Measurements from ENCODE around the gene ELK1. TPM values are rescaled to one million over a fixed set of nuclear protein-coding genes. Genes with fewer than 3 reads are reported as not detected.

ELK1 gene
- total RNA-seq, 1 experiment from 2014 or later, result 22.0 TPM

GRCh38 chrX:47638816-47639215 lies 11.5 kb downstream of the ELK1 start:
- no TSS peak for BruUV-seq (replicated peaks)
- H2AFZ ChIP-seq, result no peak overlapping the region
- CTCF ChIA-PET, result no interaction called here
- no peak overlapping the region for H3K4me2 ChIP-seq
- H3K79me2 ChIP-seq (ENCODE audit: low read depth), result no peaks in the 10 kb centered on the region
- intact Hi-C loops (cut with micrococcal nuclease; ENCODE audit: unreplicated experiment), result no loop called here
- no peaks in the 10 kb centered on the region for H3K27me3 ChIP-seq (ENCODE audit: insufficient read depth, low read depth)
- H3K4me3 ChIP-seq, result no peak overlapping the region
- H3K9me3 ChIP-seq (ENCODE audit: insufficient read depth, low read depth), result no peaks in the 10 kb centered on the region
- POLR2A ChIA-PET (ENCODE audit: unreplicated experiment), result no interaction called here
- H3K36me3 ChIP-seq (ENCODE audit: low read depth), result no peaks in the 10 kb centered on the region
- no peaks in the 10 kb centered on the region for H3K9me2 ChIP-seq (ENCODE audit: insufficient read depth)
- TF ChIP-seq EZH2 (IDR thresholded peaks at IDR 0.05; ENCODE audit: low read depth) (no peak), CTCF (conservative IDR thresholded peaks at IDR 0.05) (no peak)
- H3K27ac ChIP-seq, result no peak overlapping the region
- no peak for DNase-seq
- no peaks in the 10 kb centered on the region for H3K4me1 ChIP-seq (replicated peaks; ENCODE audit: insufficient read depth)
- no peaks in the 10 kb centered on the region for H3F3A ChIP-seq (ENCODE audit: insufficient read depth, low read depth)
- H4K20me1 ChIP-seq (ENCODE audit: insufficient read depth), result no peaks in the 10 kb centered on the region

DNA sequence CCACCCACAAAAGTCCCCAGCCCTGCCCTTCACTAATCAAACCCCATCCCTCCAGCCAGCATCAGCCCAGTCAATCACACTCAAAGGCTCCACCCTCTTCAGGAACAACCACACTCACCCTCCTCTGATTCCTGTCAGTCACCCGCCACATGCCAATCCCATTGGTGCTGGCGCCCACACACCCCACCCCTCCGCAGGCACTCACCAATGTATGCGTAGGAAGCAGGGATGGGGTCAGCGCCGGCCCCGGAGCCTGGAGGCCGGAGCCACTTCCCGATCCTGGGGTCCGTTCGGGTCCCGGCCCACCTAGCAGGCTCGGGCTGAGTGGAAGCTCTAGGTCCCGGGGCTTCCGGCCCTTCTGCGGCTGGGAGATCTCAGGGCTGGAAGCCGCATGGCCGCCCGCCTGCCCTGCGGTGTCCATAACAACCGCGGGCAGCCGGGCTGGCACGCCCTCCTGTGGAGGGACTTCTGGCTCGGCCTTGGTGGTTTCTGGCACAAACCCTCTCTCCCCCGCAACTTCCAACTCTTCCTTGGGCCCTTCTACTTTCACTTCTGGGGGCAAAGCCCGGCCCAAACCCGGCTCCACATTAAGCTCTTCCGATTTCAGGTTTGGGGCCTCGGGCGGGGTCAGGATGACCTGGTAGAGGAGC lies 12.7 kb downstream of the ELK1 start:
- no peaks in the 10 kb centered on the region for H3K9me3 ChIP-seq (ENCODE audit: insufficient read depth, low read depth)
- H3K79me2 ChIP-seq (ENCODE audit: low read depth), result no peaks in the 10 kb centered on the region
- H3K36me3 ChIP-seq (ENCODE audit: low read depth), result no peaks in the 10 kb centered on the region
- no peaks in the 10 kb centered on the region for H3F3A ChIP-seq (ENCODE audit: insufficient read depth, low read depth)
- no peak overlapping the region for H2AFZ ChIP-seq
- no peak overlapping the region for H3K4me3 ChIP-seq
- intact Hi-C loops (cut with micrococcal nuclease; ENCODE audit: unreplicated experiment), result no loop called here
- H3K9me2 ChIP-seq (ENCODE audit: insufficient read depth), result no peaks in the 10 kb centered on the region
- no TSS peak for BruUV-seq (replicated peaks)
- TF ChIP-seq CTCF (conservative IDR thresholded peaks at IDR 0.05) (no peak), EZH2 (IDR thresholded peaks at IDR 0.05; ENCODE audit: low read depth) (no peak)
- ChIA-PET POLR2A (ENCODE audit: unreplicated experiment) (no interaction called here), CTCF (no interaction called here)
- no peaks in the 10 kb centered on the region for H3K27me3 ChIP-seq (ENCODE audit: insufficient read depth, low read depth)
- H3K4me2 ChIP-seq, result no peak overlapping the region
- no peaks in the 10 kb centered on the region for H3K4me1 ChIP-seq (replicated peaks; ENCODE audit: insufficient read depth)
- no peak for DNase-seq
- no peaks in the 10 kb centered on the region for H4K20me1 ChIP-seq (ENCODE audit: insufficient read depth)
- no peak overlapping the region for H3K27ac ChIP-seq

DNA sequence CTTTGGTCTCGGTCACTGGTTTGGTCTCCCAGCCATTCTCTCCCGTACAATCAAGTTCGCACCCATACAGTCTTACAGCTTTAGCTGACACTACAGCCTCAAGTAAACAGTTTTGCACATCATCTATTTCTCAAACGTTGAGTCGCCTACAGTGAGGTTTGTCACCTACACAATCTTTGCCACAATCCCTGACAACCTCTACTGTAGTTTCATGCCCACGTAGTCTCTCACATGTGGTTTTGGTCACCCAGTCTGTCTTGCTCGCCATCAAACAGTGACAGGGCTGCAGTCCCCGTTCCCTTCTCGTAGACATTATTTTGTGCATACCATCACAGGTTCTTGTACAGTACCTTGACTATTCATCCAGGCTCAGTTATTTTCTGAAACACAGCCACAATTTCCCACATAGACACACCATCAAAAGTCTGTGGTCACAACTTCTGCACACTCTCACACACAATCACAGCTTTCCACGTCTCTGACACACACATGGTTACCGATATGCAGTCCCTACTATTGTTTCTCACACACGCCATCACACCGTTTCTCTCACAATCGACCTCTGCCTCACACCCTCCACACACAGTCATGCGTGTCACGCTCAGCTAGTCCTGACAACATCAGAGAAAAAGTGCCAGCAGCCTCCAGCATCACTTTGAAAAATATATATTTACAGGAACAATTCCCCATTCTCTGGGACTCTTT lies 15.3 kb downstream of the ELK1 start:
- Histone ChIP-seq H3K4me2 (no peak overlapping the region), H4K20me1 (ENCODE audit: insufficient read depth) (no peaks in the 10 kb centered on the region), H3F3A (ENCODE audit: insufficient read depth, low read depth) (no peaks in the 10 kb centered on the region), H2AFZ (no peak overlapping the region), H3K4me1 (replicated peaks; ENCODE audit: insufficient read depth) (no peaks in the 10 kb centered on the region), H3K4me3 (no peak overlapping the region), H3K9me2 (ENCODE audit: insufficient read depth) (no peaks in the 10 kb centered on the region), H3K27ac (no peak overlapping the region), H3K9me3 (ENCODE audit: insufficient read depth, low read depth) (no peaks in the 10 kb centered on the region), H3K79me2 (ENCODE audit: low read depth) (no peaks in the 10 kb centered on the region), H3K36me3 (ENCODE audit: low read depth) (no peaks in the 10 kb centered on the region), H3K27me3 (ENCODE audit: insufficient read depth, low read depth) (no peaks in the 10 kb centered on the region)
- intact Hi-C loops (cut with micrococcal nuclease; ENCODE audit: unreplicated experiment), result no loop called here
- BruUV-seq (replicated peaks), result no TSS peak
- DNase-seq, result no peak
- TF ChIP-seq CTCF (conservative IDR thresholded peaks at IDR 0.05), result no peak
- TF ChIP-seq EZH2 (IDR thresholded peaks at IDR 0.05; ENCODE audit: low read depth), result no peak
- ChIA-PET POLR2A (ENCODE audit: unreplicated experiment) (no interaction called here), CTCF (no interaction called here)

Data from PC-9 (cell line).